ACC112 (cell line): Measurements from ENCODE around the gene DGKB.
A peak's percentile ranks its signal among the peaks of the same experiment; 100 is the strongest.

ENCODE experiments used
- H2AFZ ChIP-seq: fragments of 200-600 bp; sonication (generic); one replicate; pipeline ENCODE4 v1.6.0; 2017; ENCODE audit warnings: antibody characterized with exemption, low read length; ENCODE audit not compliant: unreplicated experiment
- H3K27ac ChIP-seq: fragments of 200-600 bp; sonication (generic); 2 replicates; pipeline ENCODE4 v1.5.1; 2014; ENCODE audit warnings: low read depth, mild to moderate bottlenecking, antibody characterized with exemption, low read length, moderate library complexity
- H3K27me3 ChIP-seq: fragments of 200-600 bp; sonication (generic); 2 replicates; pipeline ENCODE4 v1.6.1; 2014; ENCODE audit warnings: mild to moderate bottlenecking, antibody characterized with exemption, low read length, moderate library complexity, mixed read lengths; ENCODE audit not compliant: insufficient read depth
- H3K36me3 ChIP-seq: fragments of 200-600 bp; sonication (generic); 2 replicates; pipeline ENCODE4 v1.6.1; 2016; ENCODE audit warnings: mild to moderate bottlenecking, antibody characterized with exemption, low read length, moderate library complexity, mixed read lengths; ENCODE audit not compliant: insufficient read depth
- H3K4me1 ChIP-seq: fragments of 200-600 bp; sonication (generic); one replicate; pipeline ENCODE4 v1.6.1; 2016; ENCODE audit warnings: low read length, mixed read lengths; ENCODE audit not compliant: insufficient read depth, unreplicated experiment, control insufficient read depth
- H3K4me3 ChIP-seq: fragments of 200-600 bp; sonication (generic); 2 replicates; pipeline ENCODE4 v1.5.1; 2014; ENCODE audit warnings: mild to moderate bottlenecking, low read depth, low read length
- H3K79me2 ChIP-seq: fragments of 200-600 bp; sonication (generic); one replicate; pipeline ENCODE4 v1.6.0; 2016; ENCODE audit warnings: low read length; ENCODE audit not compliant: control insufficient read depth, unreplicated experiment, insufficient read depth

Gene DGKB

DNA sequence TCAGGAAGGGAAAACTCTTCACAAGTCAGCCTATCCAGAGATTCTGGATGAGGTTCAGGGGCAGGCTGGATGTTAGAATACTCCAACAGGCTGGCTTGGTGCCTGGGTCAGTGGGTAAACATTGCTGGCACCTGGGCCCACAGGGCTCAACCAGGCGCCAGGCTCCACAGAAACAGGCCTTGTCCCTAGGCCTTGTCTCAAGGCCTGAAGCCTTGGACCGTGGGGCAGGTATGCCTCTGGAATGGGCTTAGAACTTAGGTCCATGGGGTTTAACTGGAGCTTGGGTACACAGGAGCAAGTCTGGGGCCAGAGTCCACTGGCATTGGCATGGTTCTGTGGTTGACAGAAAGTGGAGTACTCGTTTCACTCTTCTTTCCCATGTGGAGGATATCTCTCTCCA, 650.1 kb downstream of the DGKB start:
- Histone ChIP-seq H3K79me2 (no peaks in the 10 kb centered on the region), H3K4me3 (no peak overlapping the region), H3K27me3 (no peaks in the 10 kb centered on the region), H3K27ac (no peak overlapping the region), H3K4me1 (no peaks in the 10 kb centered on the region), H3K36me3 (no peaks in the 10 kb centered on the region), H2AFZ (no peak overlapping the region)

- Histone ChIP-seq H3K4me1 (no peaks in the 10 kb centered on the region), H2AFZ (no peak overlapping the region), H3K79me2 (no peaks in the 10 kb centered on the region), H3K27ac (no peak overlapping the region), H3K36me3 (no peaks in the 10 kb centered on the region), H3K27me3 (no peaks in the 10 kb centered on the region), H3K4me3 (no peak overlapping the region)
Measured at GRCh38 chr7:14242175-14242574, 660.4 kb downstream of the DGKB start.

DNA sequence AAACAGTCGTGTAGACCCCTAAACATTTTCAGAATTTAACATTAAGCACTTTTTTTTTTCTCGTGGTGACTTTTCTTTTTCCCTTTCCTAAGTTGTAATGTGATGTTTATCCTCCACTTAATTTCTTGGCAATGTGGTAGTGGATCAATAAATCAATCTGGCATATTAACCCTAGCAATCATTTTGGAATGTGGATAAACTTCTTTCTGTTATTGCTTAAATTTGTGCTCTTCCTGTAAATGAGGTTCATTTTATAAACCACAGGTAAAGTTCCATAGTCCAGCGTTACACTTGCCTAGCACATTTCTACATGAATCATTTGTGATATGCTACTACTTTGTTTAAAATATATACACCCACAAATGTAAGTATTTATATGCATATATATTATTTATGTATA, 665.7 kb downstream of the DGKB start:
- Histone ChIP-seq H3K27me3 (no peaks in the 10 kb centered on the region), H3K79me2 (no peaks in the 10 kb centered on the region), H3K4me1 (peaks cover 16% of the 10 kb centered on the region), H3K27ac (no peak overlapping the region), H3K4me3 (no peak overlapping the region), H2AFZ (no peak overlapping the region), H3K36me3 (no peaks in the 10 kb centered on the region)

DNA sequence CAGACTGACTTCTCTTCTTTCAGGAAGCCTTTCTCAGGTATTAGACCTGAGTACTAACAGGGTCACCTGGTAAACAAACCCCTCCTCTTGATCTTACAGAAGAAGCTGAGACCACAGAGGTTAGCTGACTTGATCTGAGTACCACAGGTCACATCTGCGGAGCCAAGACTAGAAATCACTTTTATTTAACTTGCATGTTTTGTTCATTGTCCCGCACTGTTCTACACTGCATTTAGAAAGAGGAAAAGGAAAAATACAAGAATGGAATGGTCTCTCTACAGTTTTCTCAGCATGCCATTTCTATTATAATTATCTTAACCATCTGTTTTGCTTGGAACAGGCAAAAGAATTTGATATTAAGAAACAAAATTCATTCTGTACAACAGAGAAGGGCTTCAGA, 667.5 kb downstream of the DGKB start:
- Histone ChIP-seq H3K27me3 (no peaks in the 10 kb centered on the region), H3K4me3 (no peak overlapping the region), H3K79me2 (no peaks in the 10 kb centered on the region), H2AFZ (no peak overlapping the region), H3K27ac (no peak overlapping the region), H3K36me3 (no peaks in the 10 kb centered on the region), H3K4me1 (peaks cover 16% of the 10 kb centered on the region)

DNA sequence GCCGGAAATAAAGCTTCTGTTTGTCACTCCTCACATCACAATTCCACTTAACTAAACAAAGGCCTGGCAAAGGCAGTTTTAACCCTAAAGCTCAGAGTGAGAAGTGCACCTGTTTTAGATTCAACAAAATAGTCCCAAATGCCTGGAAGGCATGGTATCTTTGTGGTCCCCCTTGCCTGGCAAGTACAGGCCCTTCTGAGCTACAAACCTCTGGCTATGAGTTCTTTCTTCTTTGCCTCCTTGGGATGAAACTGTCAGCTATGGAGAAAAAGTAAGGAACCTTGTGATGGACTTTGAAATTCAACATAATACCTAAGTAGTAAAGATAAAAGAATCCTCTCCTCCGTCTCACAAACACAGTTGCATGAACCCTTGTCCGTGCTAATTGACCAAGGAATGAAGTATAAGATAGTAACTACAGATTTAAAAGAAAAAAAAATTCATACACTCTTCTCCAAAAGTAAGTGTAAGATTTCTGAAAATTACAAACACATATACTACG, 668.6 kb downstream of the DGKB start:
- Histone ChIP-seq H2AFZ (no peak overlapping the region), H3K27me3 (no peaks in the 10 kb centered on the region), H3K4me3 (no peak overlapping the region), H3K36me3 (no peaks in the 10 kb centered on the region), H3K79me2 (no peaks in the 10 kb centered on the region), H3K27ac (no peak overlapping the region), H3K4me1 (peaks cover 16% of the 10 kb centered on the region)

DNA sequence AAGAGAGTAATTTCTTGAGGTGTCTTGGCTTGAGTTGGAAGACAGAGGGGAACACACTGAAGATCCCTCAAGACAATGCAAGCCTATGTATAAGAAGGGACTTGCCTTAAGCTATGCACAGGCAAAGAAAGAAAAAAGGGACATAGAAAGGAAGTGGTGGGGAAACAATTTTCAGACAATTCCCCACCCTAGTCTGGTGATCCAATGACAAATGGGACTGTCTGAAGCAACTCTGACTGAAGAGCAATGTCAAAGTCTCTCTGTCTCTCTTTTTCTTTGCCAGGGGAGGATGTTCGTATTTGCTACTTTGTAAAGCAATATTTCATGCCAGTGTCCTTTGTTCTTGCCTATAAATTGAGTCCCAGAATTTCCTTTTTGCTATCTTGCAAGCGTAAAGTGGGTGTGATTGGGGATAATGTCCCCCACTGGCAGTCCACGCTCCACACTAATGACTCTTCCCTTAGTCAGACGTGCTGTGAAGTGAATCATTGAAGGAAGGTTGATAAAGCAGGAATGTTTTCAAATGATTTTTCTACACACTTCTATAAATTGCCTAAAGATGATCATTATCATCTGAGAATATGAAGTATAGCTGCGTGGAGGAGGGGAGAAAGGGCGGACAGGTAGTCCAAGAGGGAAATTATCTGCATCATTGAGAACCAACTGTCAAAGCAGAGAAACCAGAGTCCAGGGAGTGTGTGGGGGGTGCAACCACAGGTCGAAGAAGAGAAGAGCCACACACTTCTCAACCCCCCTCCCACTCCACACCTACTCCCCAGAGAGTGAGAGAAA, 669.3 kb downstream of the DGKB start:
- Histone ChIP-seq H3K4me1 (peaks cover 16% of the 10 kb centered on the region), H3K36me3 (no peaks in the 10 kb centered on the region), H3K27ac (no peak overlapping the region), H2AFZ (no peak overlapping the region), H3K4me3 (no peak overlapping the region), H3K27me3 (no peaks in the 10 kb centered on the region), H3K79me2 (no peaks in the 10 kb centered on the region)

DNA sequence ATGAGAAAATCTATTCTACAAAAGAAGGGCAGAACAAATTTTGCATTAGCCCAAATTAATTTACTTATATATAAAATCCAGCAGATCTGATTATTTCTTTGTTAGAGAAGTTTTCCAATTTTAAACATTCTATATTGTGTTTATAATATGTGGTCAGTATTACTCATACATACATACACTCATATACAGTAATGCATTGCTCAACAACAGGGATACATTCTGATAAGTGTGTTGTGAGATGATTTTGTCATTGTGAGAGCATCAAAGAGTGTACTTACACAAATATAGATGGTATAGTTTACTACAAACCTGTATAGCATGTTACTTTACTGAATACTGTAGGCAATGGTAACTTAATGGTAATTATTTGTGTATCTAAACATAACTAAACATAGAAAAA, 673.5 kb downstream of the DGKB start:
- H3K4me3 ChIP-seq, result no peak overlapping the region
- no peak overlapping the region for H2AFZ ChIP-seq
- H3K4me1 ChIP-seq, result peaks cover 14% of the 10 kb centered on the region
- no peak overlapping the region for H3K27ac ChIP-seq
- no peaks in the 10 kb centered on the region for H3K27me3 ChIP-seq
- no peaks in the 10 kb centered on the region for H3K79me2 ChIP-seq
- H3K36me3 ChIP-seq, result no peaks in the 10 kb centered on the region

DNA sequence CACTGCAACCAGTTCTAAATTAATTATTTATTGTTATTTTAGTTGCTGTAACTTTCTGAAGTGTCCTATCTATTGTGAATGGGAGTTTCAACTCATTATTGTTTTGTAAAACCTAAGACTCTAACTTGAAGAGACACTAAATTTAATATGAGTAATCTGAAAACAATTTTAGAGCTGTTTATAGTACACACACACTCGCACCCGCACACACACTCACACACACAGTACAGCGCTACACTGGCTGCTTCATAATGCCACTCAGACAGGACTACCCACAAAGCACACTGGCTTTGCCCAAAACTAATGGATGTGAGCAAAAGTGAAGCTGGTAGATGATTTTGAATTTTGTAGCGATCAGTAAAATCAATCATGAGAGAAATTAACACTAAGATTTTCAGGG, 674.2 kb downstream of the DGKB start:
- Histone ChIP-seq H3K27ac (no peak overlapping the region), H3K4me3 (no peak overlapping the region), H3K27me3 (no peaks in the 10 kb centered on the region), H3K36me3 (no peaks in the 10 kb centered on the region), H3K79me2 (no peaks in the 10 kb centered on the region), H3K4me1 (peaks cover 6% of the 10 kb centered on the region), H2AFZ (no peak overlapping the region)

- no peaks in the 10 kb centered on the region for H3K4me1 ChIP-seq
- H3K36me3 ChIP-seq, result no peaks in the 10 kb centered on the region
- no peaks in the 10 kb centered on the region for H3K79me2 ChIP-seq
- no peak overlapping the region for H3K27ac ChIP-seq
- no peak overlapping the region for H2AFZ ChIP-seq
- no peaks in the 10 kb centered on the region for H3K27me3 ChIP-seq
- H3K4me3 ChIP-seq, result no peak overlapping the region
Measured at GRCh38 chr7:14226126-14226525, 676.4 kb downstream of the DGKB start.

DNA sequence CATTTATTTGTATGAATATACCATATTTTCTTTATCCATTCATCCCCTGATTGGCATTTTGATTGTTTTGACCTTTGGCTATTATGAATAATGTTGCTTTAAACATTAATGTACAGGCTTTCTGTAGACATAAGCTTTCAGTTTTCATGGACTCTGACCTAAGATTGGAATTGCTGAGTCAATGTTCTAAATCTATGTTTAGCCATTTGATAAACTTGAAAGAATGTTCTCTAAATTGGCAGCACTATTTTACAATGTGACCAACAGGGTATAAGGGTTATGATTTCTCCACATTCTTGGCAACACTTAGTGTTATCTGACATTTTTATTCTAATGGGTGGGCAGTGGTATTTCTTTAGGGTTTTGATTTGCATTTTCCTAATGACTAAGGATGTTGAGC, 683.4 kb downstream of the DGKB start:
- no peak overlapping the region for H3K4me3 ChIP-seq
- no peaks in the 10 kb centered on the region for H3K36me3 ChIP-seq
- H3K79me2 ChIP-seq, result no peaks in the 10 kb centered on the region
- peaks cover 12% of the 10 kb centered on the region for H3K4me1 ChIP-seq
- H3K27me3 ChIP-seq, result no peaks in the 10 kb centered on the region
- peak overlapping the region; percentile 36 for H2AFZ ChIP-seq
- H3K27ac ChIP-seq, result no peak overlapping the region

DNA sequence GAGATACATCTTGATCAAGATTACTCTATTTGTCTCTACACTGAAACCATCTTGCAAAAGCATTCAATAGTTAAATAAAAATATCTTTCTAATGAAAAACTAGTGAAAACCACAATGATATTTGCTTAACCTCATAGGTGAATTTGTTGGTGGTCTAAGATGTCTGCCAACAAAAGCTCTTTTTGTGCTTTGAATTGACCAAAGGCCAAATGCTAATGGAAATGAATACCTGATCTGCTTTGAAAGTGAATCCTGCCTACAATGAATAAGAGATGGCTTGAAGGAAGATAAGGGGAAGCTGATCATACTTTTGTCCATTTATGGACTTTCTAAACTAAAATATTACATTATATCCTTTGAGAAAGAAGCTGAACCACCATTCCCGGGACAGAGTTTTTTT, 684.2 kb downstream of the DGKB start:
- H3K36me3 ChIP-seq, result no peaks in the 10 kb centered on the region
- no peak overlapping the region for H3K4me3 ChIP-seq
- no peaks in the 10 kb centered on the region for H3K27me3 ChIP-seq
- peaks cover 12% of the 10 kb centered on the region for H3K4me1 ChIP-seq
- no peak overlapping the region for H2AFZ ChIP-seq
- H3K27ac ChIP-seq, result no peak overlapping the region
- no peaks in the 10 kb centered on the region for H3K79me2 ChIP-seq
